GF-D8 (cell line): ENCODE results near the gene ACTL6B.

Experiments
- DNase-seq: peaks from one replicate; lab custom pipeline; 2025; lab: John Stamatoyannopoulos, UW

Gene ACTL6B

DNA sequence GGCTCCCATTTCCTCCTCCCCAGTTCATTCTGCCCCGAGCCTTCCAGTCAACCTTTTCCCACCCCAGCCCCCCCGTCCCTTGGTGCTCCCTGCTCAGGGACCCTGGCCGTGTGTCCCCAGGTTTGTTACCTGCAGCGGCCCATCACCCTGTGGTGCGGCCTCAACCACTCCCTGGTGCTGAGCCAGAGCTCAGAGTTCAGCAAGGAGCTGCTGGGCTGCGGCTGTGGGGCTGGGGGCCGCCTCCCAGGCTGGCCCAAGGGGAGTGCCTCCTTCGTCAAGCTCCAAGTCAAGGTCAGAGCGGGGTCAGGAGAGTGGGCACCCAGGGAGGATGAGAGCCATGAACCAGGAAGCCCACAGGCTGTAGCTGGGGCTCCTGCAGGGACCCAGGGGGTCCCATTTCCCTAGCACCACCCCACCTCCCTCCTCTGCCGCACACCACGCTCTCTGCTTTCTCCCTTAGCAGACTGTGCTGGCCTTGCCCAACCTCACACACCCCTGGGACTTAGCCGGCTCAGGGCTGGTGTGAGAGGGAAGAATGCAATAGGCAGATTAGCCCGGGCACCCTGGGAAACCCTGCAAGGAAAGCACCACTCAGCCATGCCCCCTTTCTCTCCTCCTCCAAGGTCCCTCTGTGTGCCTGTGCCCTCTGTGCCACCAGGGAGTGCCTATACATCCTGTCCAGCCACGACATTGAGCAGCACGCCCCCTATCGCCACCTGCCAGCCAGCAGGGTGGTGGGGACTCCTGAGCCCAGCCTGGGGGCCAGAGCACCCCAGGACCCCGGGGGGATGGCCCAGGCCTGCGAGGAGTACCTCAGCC is 56.1 kb downstream of the ACTL6B start:
- DNase-seq: no peak

DNA sequence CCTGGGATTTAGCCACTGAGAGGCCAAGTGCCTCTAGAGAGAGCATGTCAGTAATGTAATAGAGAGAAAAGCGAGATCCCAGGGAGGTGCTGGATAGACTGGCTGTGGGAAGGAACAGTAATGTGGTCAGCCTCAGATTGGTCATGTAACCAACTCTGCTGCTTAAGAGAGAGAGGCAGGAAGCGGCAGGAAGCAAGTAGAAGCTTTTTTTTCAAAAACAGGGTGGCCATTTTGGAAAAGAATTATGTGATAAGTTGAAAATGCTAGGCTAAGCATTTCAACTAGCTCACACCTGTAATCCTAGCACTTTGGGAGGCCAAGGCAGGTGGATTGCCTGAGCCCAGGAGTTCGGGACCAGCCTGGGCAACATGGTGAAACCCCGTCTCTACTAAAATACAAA is 57.8 kb downstream of the ACTL6B start:
- no peak for DNase-seq

DNA sequence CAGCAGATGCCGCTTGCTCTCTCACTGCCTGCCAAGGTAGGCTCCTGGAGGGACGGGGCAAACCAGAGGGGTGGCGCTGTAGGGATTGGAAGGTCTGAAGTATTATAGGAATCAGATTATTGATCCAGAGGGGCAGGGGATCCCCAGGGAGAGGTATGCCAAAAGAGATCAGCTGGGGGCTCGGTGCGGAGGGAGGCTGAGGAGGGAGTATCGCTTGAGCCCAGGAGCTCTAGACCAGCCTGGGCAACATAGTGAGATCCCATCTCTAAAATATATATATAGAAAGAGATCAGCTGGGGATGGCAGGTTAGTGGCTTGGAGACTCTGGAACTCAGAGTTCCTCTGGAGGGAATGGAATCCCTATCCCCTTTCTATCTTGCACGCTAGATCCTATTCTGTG is 61.1 kb downstream of the ACTL6B start:
- no peak for DNase-seq
